ENCODE results near the gene LTB4R2.

The LTB4R2 gene

DNA sequence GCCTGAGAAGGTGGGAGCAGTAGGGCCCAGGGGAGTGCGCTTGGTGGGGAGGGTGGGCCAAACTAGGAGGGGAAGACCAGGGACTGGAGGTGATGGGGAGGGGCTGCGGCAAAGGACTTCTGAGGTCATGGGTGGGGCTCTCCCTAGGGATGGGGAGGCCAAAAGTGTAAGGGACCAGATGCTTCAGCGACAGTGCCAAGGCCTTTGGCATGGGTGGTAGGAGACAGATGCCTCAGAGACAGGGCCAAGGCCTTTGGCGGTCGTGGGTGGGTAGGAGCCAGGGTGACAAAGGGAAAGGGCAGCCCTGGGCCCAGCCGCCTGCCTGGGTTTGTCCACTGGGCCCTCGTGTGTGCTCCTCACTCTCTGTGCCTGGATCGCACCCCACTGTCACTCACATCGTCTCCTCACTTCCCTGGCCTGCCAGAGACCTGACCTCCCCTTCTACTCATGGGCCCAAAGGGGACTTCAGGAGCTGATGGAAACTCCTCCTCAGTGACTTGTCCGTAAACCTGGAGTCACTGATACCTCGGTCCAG, 25.4 kb upstream of the LTB4R2 start:
- no peaks in the 10 kb centered on the region for H3K4me1 ChIP-seq (ENCODE audit: control insufficient read depth, low read depth, low read length)
- no peak overlapping the region for H4K8ac ChIP-seq (ENCODE audit: low read depth, low read length)
- H2BK120ac ChIP-seq (ENCODE audit: low read depth, low read length): no peak overlapping the region
- no peak overlapping the region for H3K23ac ChIP-seq (ENCODE audit: low read length)
- no peaks in the 10 kb centered on the region for H3K79me1 ChIP-seq (ENCODE audit: low read length)
- H2AK5ac ChIP-seq (ENCODE audit: low read length): no peak overlapping the region
- no peak for DNase-seq
- H3K9ac ChIP-seq (ENCODE audit: low read length): no peak overlapping the region
- H2BK5ac ChIP-seq (ENCODE audit: low read length): no peak overlapping the region
- no peak overlapping the region for H2BK15ac ChIP-seq (replicated peaks; ENCODE audit: low read depth)
- H3K4me2 ChIP-seq (ENCODE audit: low read length): no peak overlapping the region
- no CpG with 5 or more reads among the region's 11 CpGs for WGBS (ENCODE audit: extremely low coverage, insufficient coverage, low lambda C conversion rate)
- no peaks in the 10 kb centered on the region for H3K79me2 ChIP-seq (ENCODE audit: control insufficient read depth, insufficient read depth, low read length)
- H3K56ac ChIP-seq (ENCODE audit: low read length): no peak overlapping the region
- no peaks in the 10 kb centered on the region for H3K27me3 ChIP-seq (ENCODE audit: insufficient read depth, low read length, poor library complexity)
- H3K27ac ChIP-seq (ENCODE audit: low read depth, low read length): no peak overlapping the region
- H3K36me3 ChIP-seq (ENCODE audit: control insufficient read depth, insufficient read depth, low read length): no peaks in the 10 kb centered on the region
- no peak overlapping the region for H3K18ac ChIP-seq (ENCODE audit: low read length)
- H3K4me3 ChIP-seq (ENCODE audit: low read length): no peak overlapping the region
- no peak overlapping the region for H3K4ac ChIP-seq (ENCODE audit: low read depth, low read length)
- no peak overlapping the region for H4K5ac ChIP-seq (ENCODE audit: low read length)

DNA sequence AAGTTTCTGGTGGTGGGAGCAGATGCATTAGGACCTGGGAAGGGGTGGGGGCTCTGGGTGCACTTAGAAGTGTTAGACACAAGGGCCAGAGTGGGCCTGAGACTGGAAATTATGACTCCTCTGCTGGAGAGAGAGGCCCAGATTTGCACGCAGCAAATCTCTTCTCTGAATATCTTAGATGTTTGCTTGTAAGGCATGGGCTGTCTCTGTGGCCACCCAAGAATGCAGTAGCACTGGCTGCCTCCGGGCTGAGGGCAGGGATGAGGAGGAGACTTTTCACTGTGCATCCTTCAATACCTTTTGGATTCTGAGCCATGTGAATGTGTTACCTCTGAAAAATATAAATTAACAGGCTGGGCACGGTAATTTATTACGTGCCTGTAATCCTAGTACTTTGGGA, 24.6 kb upstream of the LTB4R2 start:
- Histone ChIP-seq H3K27me3 (ENCODE audit: insufficient read depth, low read length, poor library complexity) (no peaks in the 10 kb centered on the region), H3K18ac (ENCODE audit: low read length) (no peak overlapping the region), H3K4me2 (ENCODE audit: low read length) (no peak overlapping the region), H3K79me2 (ENCODE audit: control insufficient read depth, insufficient read depth, low read length) (no peaks in the 10 kb centered on the region), H3K23ac (ENCODE audit: low read length) (no peak overlapping the region), H2BK5ac (ENCODE audit: low read length) (no peak overlapping the region), H3K4me1 (ENCODE audit: control insufficient read depth, low read depth, low read length) (no peaks in the 10 kb centered on the region), H3K4me3 (ENCODE audit: low read length) (no peak overlapping the region), H2BK15ac (replicated peaks; ENCODE audit: low read depth) (no peak overlapping the region), H3K36me3 (ENCODE audit: control insufficient read depth, insufficient read depth, low read length) (peaks cover 2% of the 10 kb centered on the region), H4K5ac (ENCODE audit: low read length) (no peak overlapping the region), H2AK5ac (ENCODE audit: low read length) (no peak overlapping the region), H3K4ac (ENCODE audit: low read depth, low read length) (no peak overlapping the region), H3K79me1 (ENCODE audit: low read length) (no peaks in the 10 kb centered on the region), H3K9ac (ENCODE audit: low read length) (no peak overlapping the region), H4K8ac (ENCODE audit: low read depth, low read length) (no peak overlapping the region), H2BK120ac (ENCODE audit: low read depth, low read length) (no peak overlapping the region), H3K56ac (ENCODE audit: low read length) (no peak overlapping the region), H3K27ac (ENCODE audit: low read depth, low read length) (no peak overlapping the region)
- no CpG with 5 or more reads among the region's 4 CpGs for WGBS (ENCODE audit: extremely low coverage, insufficient coverage, low lambda C conversion rate)
- no peak for DNase-seq

DNA sequence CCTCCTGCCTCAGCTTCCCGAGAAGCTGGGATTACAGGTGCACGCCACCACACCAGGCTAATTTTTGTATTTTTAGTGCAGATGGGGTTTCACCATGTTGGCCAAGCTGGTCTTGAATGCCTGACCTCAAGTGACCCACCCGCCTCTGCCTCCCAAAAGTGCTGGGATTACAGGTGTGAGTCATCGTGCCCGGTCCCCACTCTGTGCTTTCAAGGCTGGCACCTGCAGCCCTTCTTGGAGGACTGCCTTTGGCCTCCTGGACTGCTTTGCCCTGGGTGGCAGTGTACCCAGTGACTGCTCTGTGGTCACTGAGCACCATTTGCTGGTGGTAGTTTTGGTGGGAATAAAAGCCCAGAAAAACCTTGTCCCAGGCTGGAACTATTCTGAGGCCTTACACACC, 22.9 kb upstream of the LTB4R2 start:
- Histone ChIP-seq H2BK120ac (ENCODE audit: low read depth, low read length) (no peak overlapping the region), H3K4ac (ENCODE audit: low read depth, low read length) (no peak overlapping the region), H4K5ac (ENCODE audit: low read length) (no peak overlapping the region), H3K9ac (ENCODE audit: low read length) (no peak overlapping the region), H3K27me3 (ENCODE audit: insufficient read depth, low read length, poor library complexity) (no peaks in the 10 kb centered on the region), H3K4me3 (ENCODE audit: low read length) (no peak overlapping the region), H4K8ac (ENCODE audit: low read depth, low read length) (no peak overlapping the region), H2BK5ac (ENCODE audit: low read length) (no peak overlapping the region), H3K4me1 (ENCODE audit: control insufficient read depth, low read depth, low read length) (no peaks in the 10 kb centered on the region), H3K18ac (ENCODE audit: low read length) (no peak overlapping the region), H3K79me1 (ENCODE audit: low read length) (no peaks in the 10 kb centered on the region), H2AK5ac (ENCODE audit: low read length) (no peak overlapping the region), H3K4me2 (ENCODE audit: low read length) (no peak overlapping the region), H3K56ac (ENCODE audit: low read length) (no peak overlapping the region), H2BK15ac (replicated peaks; ENCODE audit: low read depth) (no peak overlapping the region), H3K27ac (ENCODE audit: low read depth, low read length) (no peak overlapping the region), H3K79me2 (ENCODE audit: control insufficient read depth, insufficient read depth, low read length) (no peaks in the 10 kb centered on the region), H3K23ac (ENCODE audit: low read length) (no peak overlapping the region), H3K36me3 (ENCODE audit: control insufficient read depth, insufficient read depth, low read length) (peaks cover 2% of the 10 kb centered on the region)
- WGBS (ENCODE audit: extremely low coverage, insufficient coverage, low lambda C conversion rate): no CpG with 5 or more reads among the region's 5 CpGs
- no peak for DNase-seq

GRCh38 chr14:24289649-24290280, 20.2 kb upstream of the LTB4R2 start:
- no peak overlapping the region for H3K4ac ChIP-seq (ENCODE audit: low read depth, low read length)
- H3K23ac ChIP-seq (ENCODE audit: low read length): no peak overlapping the region
- H3K4me1 ChIP-seq (ENCODE audit: control insufficient read depth, low read depth, low read length): no peaks in the 10 kb centered on the region
- no peak overlapping the region for H4K8ac ChIP-seq (ENCODE audit: low read depth, low read length)
- no peak overlapping the region for H3K4me3 ChIP-seq (ENCODE audit: low read length)
- no peak overlapping the region for H2BK5ac ChIP-seq (ENCODE audit: low read length)
- H3K9ac ChIP-seq (ENCODE audit: low read length): no peak overlapping the region
- no peak overlapping the region for H3K4me2 ChIP-seq (ENCODE audit: low read length)
- H2BK15ac ChIP-seq (replicated peaks; ENCODE audit: low read depth): no peak overlapping the region
- peaks cover 2% of the 10 kb centered on the region for H3K36me3 ChIP-seq (ENCODE audit: control insufficient read depth, insufficient read depth, low read length)
- H3K18ac ChIP-seq (ENCODE audit: low read length): no peak overlapping the region
- H2BK120ac ChIP-seq (ENCODE audit: low read depth, low read length): no peak overlapping the region
- H3K79me1 ChIP-seq (ENCODE audit: low read length): no peaks in the 10 kb centered on the region
- no peak overlapping the region for H3K56ac ChIP-seq (ENCODE audit: low read length)
- H3K27ac ChIP-seq (ENCODE audit: low read depth, low read length): no peak overlapping the region
- no peak overlapping the region for H4K5ac ChIP-seq (ENCODE audit: low read length)
- no peaks in the 10 kb centered on the region for H3K27me3 ChIP-seq (ENCODE audit: insufficient read depth, low read length, poor library complexity)
- H2AK5ac ChIP-seq (ENCODE audit: low read length): no peak overlapping the region
- no CpG with 5 or more reads among the region's 6 CpGs for WGBS (ENCODE audit: extremely low coverage, insufficient coverage, low lambda C conversion rate)
- no peaks in the 10 kb centered on the region for H3K79me2 ChIP-seq (ENCODE audit: control insufficient read depth, insufficient read depth, low read length)
- DNase-seq: no peak

GRCh38 chr14:24290746-24291145, 19.2 kb upstream of the LTB4R2 start:
- no peak overlapping the region for H3K4me3 ChIP-seq (ENCODE audit: low read length)
- WGBS (ENCODE audit: extremely low coverage, insufficient coverage, low lambda C conversion rate): no CpG with 5 or more reads among the region's 9 CpGs
- H2AK5ac ChIP-seq (ENCODE audit: low read length): no peak overlapping the region
- no peak overlapping the region for H3K4ac ChIP-seq (ENCODE audit: low read depth, low read length)
- H3K4me2 ChIP-seq (ENCODE audit: low read length): no peak overlapping the region
- no peak overlapping the region for H4K5ac ChIP-seq (ENCODE audit: low read length)
- H3K79me2 ChIP-seq (ENCODE audit: control insufficient read depth, insufficient read depth, low read length): no peaks in the 10 kb centered on the region
- H2BK5ac ChIP-seq (ENCODE audit: low read length): no peak overlapping the region
- H3K4me1 ChIP-seq (ENCODE audit: control insufficient read depth, low read depth, low read length): no peaks in the 10 kb centered on the region
- no peak overlapping the region for H4K8ac ChIP-seq (ENCODE audit: low read depth, low read length)
- H3K56ac ChIP-seq (ENCODE audit: low read length): no peak overlapping the region
- no peaks in the 10 kb centered on the region for H3K27me3 ChIP-seq (ENCODE audit: insufficient read depth, low read length, poor library complexity)
- H3K36me3 ChIP-seq (ENCODE audit: control insufficient read depth, insufficient read depth, low read length): peaks cover 2% of the 10 kb centered on the region
- H3K9ac ChIP-seq (ENCODE audit: low read length): no peak overlapping the region
- no peak overlapping the region for H3K23ac ChIP-seq (ENCODE audit: low read length)
- no peak overlapping the region for H3K27ac ChIP-seq (ENCODE audit: low read depth, low read length)
- no peak overlapping the region for H3K18ac ChIP-seq (ENCODE audit: low read length)
- H2BK120ac ChIP-seq (ENCODE audit: low read depth, low read length): no peak overlapping the region
- H2BK15ac ChIP-seq (replicated peaks; ENCODE audit: low read depth): no peak overlapping the region
- H3K79me1 ChIP-seq (ENCODE audit: low read length): no peaks in the 10 kb centered on the region
- DNase-seq: no peak

Measured in mesendoderm (in vitro differentiated cells).